Stomach (tissue), 9 donors: ENCODE results near the gene SCAMP4. TPM values are rescaled to one million over a fixed set of nuclear protein-coding genes. Genes with fewer than 3 reads are reported as not detected.

Experiments
- DNase-seq, 2 donors: peaks; one replicate each; pipeline versions ENCODE4 v3.0.0 to v3.0.0-alpha.2; 2013 to 2019
- H3K27ac ChIP-seq, 5 donors: fragments of 200-600 bp in 4 of 5; sonication (generic) in 4 of 5; one replicate each; pipeline ENCODE4 v1.5.1; 2013 to 2019; ENCODE audit warnings: mild to moderate bottlenecking in 1 of 5, moderate library complexity in 1 of 5
- H3K27me3 ChIP-seq, 3 donors: fragments of 200-600 bp; sonication (generic); one replicate each; pipeline ENCODE4 v1.5.1; 2017 to 2019; ENCODE audit warnings: mixed run types in 1 of 3
- H3K36me3 ChIP-seq, 4 donors: fragments of 200-600 bp; sonication (generic); 1 replicate in 3 of 4; 2 replicates in 1 of 4; pipeline ENCODE4 v1.5.1; 2016 to 2019
- H3K4me1 ChIP-seq, 4 donors: fragments of 200-600 bp; sonication (generic); one replicate each; pipeline ENCODE4 v1.5.1; 2016 to 2019
- H3K4me3 ChIP-seq, 4 donors: fragments of 200-600 bp; sonication (generic) in 3 of 4; one replicate each; pipeline ENCODE4 v1.5.1; 2016 to 2019; ENCODE audit warnings: mild to moderate bottlenecking in 1 of 4
- H3K9me3 ChIP-seq, 4 donors: fragments of 200-600 bp; sonication (generic); one replicate each; pipeline ENCODE4 v1.5.1; 2016 to 2019
- EP300 ChIP-seq: sonication (generic); formaldehyde crosslinking; IDR thresholded peaks from one replicate; pipeline ENCODE4 v1.6.1; 2017; ENCODE audit warnings: antibody characterized with exemption
- POLR2A ChIP-seq, 4 donors: fragments of 450-650 bp; IDR thresholded peaks; one replicate each; pipeline ENCODE4 v1.6.1; 2016; ENCODE audit warnings: antibody characterized with exemption in 4 of 4, control low read depth in 2 of 4, mild to moderate bottlenecking in 1 of 4, moderate library complexity in 1 of 4
- POLR2AphosphoS5 ChIP-seq, 3 donors: sonication (generic); formaldehyde crosslinking; IDR thresholded peaks; one replicate each; pipeline ENCODE4 v1.6.1; 2016; ENCODE audit warnings: antibody characterized with exemption in 3 of 3
- WGBS, 5 donors: extraction: QIAGEN DNeasy Blood & Tissue Kit in 3 of 5; methylation state at CpG; one replicate each; pipeline versions ENCODE4 v1.1.5 to v1.1.7; 2013 to 2018; 5-methylcytosine and 5-hydroxymethylcytosine counted together
- intact Hi-C: fragments of 100-400 bp; cut with DNase I; formaldehyde crosslinking; loops from one replicate; pipeline ENCODE4 v1.15.1; 2023; ENCODE audit warnings: low total_unique reads
- polyA plus RNA-seq, 3 donors: library from polyadenylated mRNA; stranded (reverse); fragments of 200-250 nt; gene quantifications; one replicate each; pipeline ENCODE4 v1.2.3, GENCODE V29; 2013
- total RNA-seq, 5 donors: library from RNA; depleted of rRNA; stranded (reverse); fragments of >200 nt; gene quantifications; one replicate each; pipeline versions ENCODE4 v1.1.0 to v1.2.3, GENCODE V29; 2014 to 2016
- TF ChIP-seq, protein P1 (sequence below), 7 experiments: fragments of 450-650 bp in 4 of 7; fragments of 200-600 bp in 3 of 7; sonication (generic) in 3 of 7; IDR thresholded peaks; one replicate each; pipeline ENCODE4 v1.5.1; 2016 to 2019; ENCODE audit warnings: antibody characterized with exemption in 7 of 7, control low read depth in 2 of 7, mild to moderate bottlenecking in 1 of 7
- donor health status: healthy with polysubstance abuse.
- donor health status: Bipolar disorder and iron deficiency.
- donor health status: healthy.

SCAMP4 gene
- total and polyA plus RNA-seq, 8 donors = 7.8 to 77.6 (median 18.6) TPM

DNA sequence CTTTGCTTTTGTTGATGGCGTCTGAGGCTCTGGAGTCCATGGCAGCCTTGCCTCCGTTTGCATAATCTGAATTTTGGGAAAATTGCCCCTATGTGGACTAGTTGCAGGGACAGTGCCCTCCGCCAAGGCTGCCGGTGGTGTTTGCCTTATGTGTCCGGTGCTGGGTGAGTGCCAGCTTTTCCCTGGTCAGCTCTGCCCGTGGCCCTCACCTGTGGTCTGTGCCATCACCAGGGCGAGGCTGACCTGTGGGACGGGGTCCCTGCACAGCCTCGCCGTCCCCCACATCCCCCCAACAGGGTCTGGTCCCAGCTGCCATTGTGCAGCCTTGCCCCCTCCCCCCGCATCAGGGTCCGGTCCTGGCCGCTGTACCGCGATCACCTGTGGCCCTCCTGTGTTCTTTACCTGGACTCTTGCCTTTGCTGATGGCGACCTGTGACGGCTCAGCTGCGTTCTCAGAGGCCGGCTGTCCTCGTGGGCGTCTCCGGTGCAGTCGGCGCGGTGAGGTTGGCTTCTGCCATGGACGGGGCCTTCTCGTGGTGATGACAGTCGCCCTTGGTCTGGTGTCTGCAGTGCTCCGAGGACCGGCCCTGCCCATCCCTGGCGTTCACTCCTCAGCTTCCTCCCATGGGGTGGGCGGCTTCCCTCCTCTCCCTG is 48.4 kb downstream of the SCAMP4 start:
- intact Hi-C loops = no loop called here
- no peak for DNase-seq
- 86 to 95% (median 88%) methylated on average over 24 to 32 of the region's 32 CpGs for whole genome bisulfite sequencing, 5 donors

DNA sequence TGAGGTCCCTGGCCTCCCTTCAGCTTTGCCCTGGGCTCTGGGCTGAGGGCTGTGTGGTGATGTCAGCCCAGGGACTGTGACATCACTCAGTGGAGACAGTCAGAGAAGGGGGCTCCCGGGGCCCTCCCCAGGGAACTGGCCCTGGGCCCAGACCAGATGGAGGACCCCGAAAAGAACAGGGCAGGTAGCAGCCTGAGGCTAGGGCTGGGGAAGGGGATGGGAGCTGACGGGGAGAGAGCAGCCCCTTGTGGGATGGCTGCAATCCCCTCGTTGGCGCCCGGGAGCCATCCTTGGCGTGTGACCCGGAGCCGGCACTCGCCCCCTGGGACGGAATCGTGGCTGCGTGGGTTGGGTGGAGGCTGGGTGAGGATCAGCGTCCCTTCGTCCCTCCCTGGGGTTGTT is 49.3 kb downstream of the SCAMP4 start:
- Histone ChIP-seq H3K9me3 (no peaks in the 10 kb centered on the region), H3K4me3 (no peak overlapping the region), H3K4me1 (peaks cover 0 to 14% (median 9%) of the 10 kb centered on the region in 4 donors), H3K27me3 (no peaks in the 10 kb centered on the region), H3K36me3 (peaks cover 15 to 44% (median 32%) of the 10 kb centered on the region in 4 donors), H3K27ac (no peak overlapping the region)
- WGBS, 5 donors = 90 to 95% (median 92%) methylated on average over 2 to 15 of the region's 15 CpGs
- DNase-seq = no peak
- intact Hi-C loops = no loop called here
- TF ChIP-seq EP300 = no peak
- no peak for TF ChIP-seq POLR2AphosphoS5 (IDR thresholded peaks at IDR 0.05)
- no peak for TF ChIP-seq POLR2A (IDR thresholded peaks at IDR 0.05)
- TF ChIP-seq, protein P1, sequence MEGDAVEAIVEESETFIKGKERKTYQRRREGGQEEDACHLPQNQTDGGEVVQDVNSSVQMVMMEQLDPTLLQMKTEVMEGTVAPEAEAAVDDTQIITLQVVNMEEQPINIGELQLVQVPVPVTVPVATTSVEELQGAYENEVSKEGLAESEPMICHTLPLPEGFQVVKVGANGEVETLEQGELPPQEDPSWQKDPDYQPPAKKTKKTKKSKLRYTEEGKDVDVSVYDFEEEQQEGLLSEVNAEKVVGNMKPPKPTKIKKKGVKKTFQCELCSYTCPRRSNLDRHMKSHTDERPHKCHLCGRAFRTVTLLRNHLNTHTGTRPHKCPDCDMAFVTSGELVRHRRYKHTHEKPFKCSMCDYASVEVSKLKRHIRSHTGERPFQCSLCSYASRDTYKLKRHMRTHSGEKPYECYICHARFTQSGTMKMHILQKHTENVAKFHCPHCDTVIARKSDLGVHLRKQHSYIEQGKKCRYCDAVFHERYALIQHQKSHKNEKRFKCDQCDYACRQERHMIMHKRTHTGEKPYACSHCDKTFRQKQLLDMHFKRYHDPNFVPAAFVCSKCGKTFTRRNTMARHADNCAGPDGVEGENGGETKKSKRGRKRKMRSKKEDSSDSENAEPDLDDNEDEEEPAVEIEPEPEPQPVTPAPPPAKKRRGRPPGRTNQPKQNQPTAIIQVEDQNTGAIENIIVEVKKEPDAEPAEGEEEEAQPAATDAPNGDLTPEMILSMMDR (IDR thresholded peaks at IDR 0.05) = no peak

More for the DNA sequence above, 48.4 kb downstream of the SCAMP4 start:
- no peaks in the 10 kb centered on the region for H3K27me3 ChIP-seq
- H3K4me3 ChIP-seq = no peak overlapping the region
- peaks cover 0 to 14% (median 9%) of the 10 kb centered on the region in 4 donors for H3K4me1 ChIP-seq
- H3K36me3 ChIP-seq = peaks cover 15 to 47% (median 37%) of the 10 kb centered on the region in 4 donors
- no peaks in the 10 kb centered on the region for H3K9me3 ChIP-seq
- no peak overlapping the region for H3K27ac ChIP-seq
- TF ChIP-seq POLR2A (IDR thresholded peaks at IDR 0.05) (no peak), POLR2AphosphoS5 (IDR thresholded peaks at IDR 0.05) (no peak), EP300 (no peak)
- TF ChIP-seq, protein P1 (IDR thresholded peaks at IDR 0.05) = no peak

DNA sequence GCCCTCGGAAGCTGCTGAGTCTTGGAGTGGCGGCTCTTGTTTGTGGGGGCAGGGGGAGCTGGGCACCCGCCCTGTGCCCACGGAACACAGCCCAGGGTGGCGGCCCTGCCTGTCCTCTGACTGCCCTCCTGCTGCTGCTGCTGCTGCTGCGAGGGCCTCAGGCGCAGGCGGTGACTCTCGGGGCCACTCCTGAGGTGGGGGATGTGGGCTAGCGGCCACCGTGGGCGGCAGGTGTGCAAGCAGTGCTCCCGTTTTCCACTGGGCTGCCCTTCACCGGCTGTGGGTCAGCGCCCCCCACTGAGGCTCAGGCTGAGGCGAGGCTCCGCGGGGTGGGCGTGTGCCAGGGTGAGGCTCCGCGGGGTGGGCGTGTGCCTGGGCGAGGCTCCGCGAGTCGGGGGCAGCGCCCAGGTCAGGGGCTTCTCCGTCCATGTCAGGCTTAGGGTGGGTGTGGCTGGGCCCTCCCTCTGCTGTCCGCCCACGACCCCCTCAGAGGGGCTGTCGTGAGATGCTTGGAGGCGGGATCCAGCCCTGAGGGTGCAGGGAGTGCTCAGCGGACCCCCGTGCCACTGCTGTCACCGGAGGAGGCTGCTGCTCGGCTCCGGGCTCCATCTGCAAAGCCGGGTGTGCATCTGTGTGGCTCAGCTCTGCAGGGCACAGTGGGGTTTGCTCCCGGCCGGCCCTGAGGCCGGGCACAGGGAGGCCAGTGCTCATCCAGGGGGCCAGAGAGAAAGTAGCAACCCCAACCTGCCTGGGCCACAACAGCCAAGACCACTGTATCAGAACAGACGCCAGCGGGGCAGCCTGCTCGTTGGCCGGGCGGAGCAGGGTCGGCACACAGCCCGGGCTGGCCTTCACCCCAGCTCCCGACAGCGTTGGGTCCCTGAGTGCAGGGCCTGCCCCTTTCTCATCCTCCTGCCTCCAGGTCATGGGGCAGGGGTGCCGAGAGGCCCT is 50.2 kb downstream of the SCAMP4 start:
- 74 to 87% (median 75%) methylated on average over 23 to 51 of the region's 51 CpGs for WGBS, 5 donors
- intact Hi-C loops = no loop called here
- no peak overlapping the region for H3K4me3 ChIP-seq
- TF ChIP-seq EP300 = no peak
- no peak for TF ChIP-seq POLR2AphosphoS5 (IDR thresholded peaks at IDR 0.05)
- TF ChIP-seq POLR2A (IDR thresholded peaks at IDR 0.05) = no peak
- TF ChIP-seq, protein P1 (IDR thresholded peaks at IDR 0.05) = no peak
- no peaks in the 10 kb centered on the region for H3K27me3 ChIP-seq
- H3K4me1 ChIP-seq = peaks cover 0 to 14% (median 9%) of the 10 kb centered on the region in 4 donors
- DNase-seq = no peak
- H3K27ac ChIP-seq = no peak overlapping the region
- H3K9me3 ChIP-seq = no peaks in the 10 kb centered on the region
- H3K36me3 ChIP-seq = peaks cover 10 to 40% (median 25%) of the 10 kb centered on the region in 4 donors

DNA sequence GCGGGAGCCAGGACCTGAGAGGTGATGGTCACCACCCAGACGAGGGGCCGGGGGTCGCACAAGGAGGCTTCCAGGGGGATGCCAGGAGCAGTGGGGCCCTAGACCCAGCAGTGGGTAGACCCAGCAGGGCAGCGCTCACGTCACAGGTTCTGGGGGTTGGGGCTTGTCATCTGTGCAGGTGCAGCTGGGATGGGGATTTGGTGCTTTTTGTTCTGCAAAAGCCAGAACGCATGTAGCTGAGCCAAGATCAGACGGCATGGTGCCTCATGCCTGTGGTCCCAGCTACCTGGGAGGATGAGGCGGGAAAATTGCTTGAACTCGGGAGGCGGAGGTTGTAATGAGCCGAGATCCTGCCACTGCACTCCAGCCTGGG is 50.9 kb downstream of the SCAMP4 start:
- no peak for DNase-seq
- no peaks in the 10 kb centered on the region for H3K9me3 ChIP-seq
- peaks cover 10 to 40% (median 23%) of the 10 kb centered on the region in 4 donors for H3K36me3 ChIP-seq
- intact Hi-C loops = no loop called here
- H3K4me3 ChIP-seq = no peak overlapping the region
- 89 to 95% (median 93%) methylated on average over 12 of the region's 12 CpGs for WGBS, 5 donors
- H3K4me1 ChIP-seq = peaks cover 0 to 14% (median 9%) of the 10 kb centered on the region in 4 donors
- H3K27me3 ChIP-seq = no peaks in the 10 kb centered on the region
- no peak overlapping the region for H3K27ac ChIP-seq
- TF ChIP-seq POLR2AphosphoS5 (IDR thresholded peaks at IDR 0.05) = no peak
- no peak for TF ChIP-seq EP300
- TF ChIP-seq, protein P1 (IDR thresholded peaks at IDR 0.05) = no peak
- TF ChIP-seq POLR2A (IDR thresholded peaks at IDR 0.05) = no peak
